H9 (cell line): ENCODE data around the gene IER5. TPM values are rescaled to one million over a fixed set of nuclear protein-coding genes. Genes with fewer than 3 reads are reported as not detected.

Experiments used
- DNase-seq: peaks from one replicate; pipeline ENCODE4 v3.0.0-alpha.2; 2017
- H2AFZ ChIP-seq: one replicate; pipeline ENCODE4 v1.6.1; 2013; ENCODE audit warnings: mild to moderate bottlenecking, low read length, control low read depth, moderate library complexity
- H2AK5ac ChIP-seq: 2 replicates; pipeline ENCODE4 v1.6.1; 2013; ENCODE audit warnings: low read length, control low read depth, mixed read lengths; ENCODE audit not compliant: insufficient read length
- H2BK120ac ChIP-seq: one replicate; pipeline ENCODE4 v1.6.1; 2013; ENCODE audit warnings: low read depth, mild to moderate bottlenecking, low read length, control low read depth, inconsistent platforms; ENCODE audit not compliant: poor library complexity, severe bottlenecking
- H2BK12ac ChIP-seq: 2 replicates; pipeline ENCODE4 v1.6.1; 2013; ENCODE audit warnings: low read length, control low read depth, mixed read lengths, low read depth; ENCODE audit not compliant: insufficient read length
- H2BK15ac ChIP-seq: 2 replicates; pipeline ENCODE4 v1.6.1; 2013; ENCODE audit warnings: low read depth, low read length, control low read depth
- H2BK20ac ChIP-seq: one replicate; pipeline ENCODE4 v1.6.1; 2013; ENCODE audit warnings: low read depth, mild to moderate bottlenecking, low read length, control low read depth, inconsistent platforms; ENCODE audit not compliant: poor library complexity, severe bottlenecking
- H2BK5ac ChIP-seq: 2 replicates; pipeline ENCODE4 v1.6.1; 2013; ENCODE audit warnings: low read length, control low read depth, mixed read lengths; ENCODE audit not compliant: insufficient read length
- H3K14ac ChIP-seq: 2 replicates; pipeline ENCODE4 v1.6.1; 2013; ENCODE audit warnings: low read length, control low read depth; ENCODE audit not compliant: insufficient read depth
- H3K18ac ChIP-seq: 2 replicates; pipeline ENCODE4 v1.6.1; 2013; ENCODE audit warnings: low read depth, mild to moderate bottlenecking, mixed read lengths, low read length, control low read depth; ENCODE audit not compliant: insufficient read length
- H3K23ac ChIP-seq: 2 replicates; pipeline ENCODE4 v1.6.1; 2013; ENCODE audit warnings: low read length, control low read depth, mixed read lengths, low read depth; ENCODE audit not compliant: insufficient read length
- H3K23me2 ChIP-seq: 2 replicates; pipeline ENCODE4 v1.6.1; 2013; ENCODE audit warnings: low read depth, mild to moderate bottlenecking, mixed read lengths, low read length, control low read depth; ENCODE audit not compliant: insufficient read length, poor library complexity, severe bottlenecking
- H3K27ac ChIP-seq: 2 replicates; pipeline ENCODE4 v1.5.1; 2013; ENCODE audit warnings: low read length, control low read depth, mixed read lengths, low read depth; ENCODE audit not compliant: insufficient read length
- H3K27me3 ChIP-seq: 2 replicates; pipeline ENCODE4 v1.6.1; 2013; ENCODE audit warnings: low read length, control low read depth, inconsistent platforms; ENCODE audit not compliant: insufficient read depth
- H3K4ac ChIP-seq: 2 replicates; pipeline ENCODE4 v1.6.1; 2013; ENCODE audit warnings: low read depth, mild to moderate bottlenecking, control low read depth, inconsistent platforms, low read length, moderate library complexity
- H3K4me1 ChIP-seq: 2 replicates; pipeline ENCODE4 v1.6.1; 2013; ENCODE audit warnings: low read length, control low read depth, inconsistent platforms; ENCODE audit not compliant: insufficient read depth
- H3K4me2 ChIP-seq: 2 replicates; pipeline ENCODE4 v1.6.1; 2013; ENCODE audit warnings: low read length, control low read depth, mixed read lengths; ENCODE audit not compliant: insufficient read length, insufficient read depth
- H3K56ac ChIP-seq: 2 replicates; pipeline ENCODE4 v1.6.1; 2013; ENCODE audit warnings: low read depth, mild to moderate bottlenecking, mixed read lengths, low read length, control low read depth; ENCODE audit not compliant: insufficient read length
- H3K79me1 ChIP-seq: 2 replicates; pipeline ENCODE4 v1.6.1; 2013; ENCODE audit warnings: low read depth, mild to moderate bottlenecking, moderate library complexity, low read length, control low read depth, inconsistent platforms; ENCODE audit not compliant: insufficient read depth, poor library complexity, severe bottlenecking
- H3K79me2 ChIP-seq: 2 replicates; pipeline ENCODE4 v1.6.1; 2013; ENCODE audit warnings: low read length, control low read depth, inconsistent platforms; ENCODE audit not compliant: insufficient read depth
- H3K9ac ChIP-seq: 2 replicates; pipeline ENCODE4 v1.6.1; 2013; ENCODE audit warnings: low read length, control low read depth, mixed read lengths; ENCODE audit not compliant: insufficient read length; ENCODE audit errors: extremely low read depth
- H3K9me3 ChIP-seq: one replicate; pipeline ENCODE4 v1.6.1; 2013; ENCODE audit warnings: low read depth, low read length, inconsistent platforms; ENCODE audit not compliant: control insufficient read depth
- H3T11ph ChIP-seq: one replicate; pipeline ENCODE4 v1.6.1; 2013; ENCODE audit warnings: mild to moderate bottlenecking, low read length, control low read depth, inconsistent platforms
- H4K20me1 ChIP-seq: one replicate; pipeline ENCODE4 v1.6.1; 2013; ENCODE audit not compliant: control insufficient read depth, insufficient read length, insufficient read depth
- H4K5ac ChIP-seq: 2 replicates; pipeline ENCODE4 v1.6.1; 2013; ENCODE audit warnings: low read depth, mild to moderate bottlenecking, mixed read lengths, low read length, control low read depth; ENCODE audit not compliant: insufficient read length
- H4K8ac ChIP-seq: replicated peaks from 2 replicates; pipeline ENCODE4 v1.6.1; 2013; ENCODE audit warnings: low read length, control low read depth, mixed read lengths, low read depth; ENCODE audit not compliant: insufficient read length
- H4K91ac ChIP-seq: 2 replicates; pipeline ENCODE4 v1.6.1; 2013; ENCODE audit warnings: low read depth, mild to moderate bottlenecking, moderate library complexity, mixed read lengths, low read length, control low read depth; ENCODE audit not compliant: insufficient read length
- H3K27ac Mint-ChIP-seq, 3 experiments: 2 replicates in 2 of 3; 3 replicates in 1 of 3; pipeline ENCODE4 v1.8.0; 2020 to 2021; ENCODE audit warnings: mixed read lengths in 3 of 3, mild to moderate bottlenecking in 1 of 3, moderate library complexity in 1 of 3
- H3K27me3 Mint-ChIP-seq: 2 replicates; pipeline ENCODE4 v1.8.0; 2021; ENCODE audit warnings: low read depth, mild to moderate bottlenecking, moderate library complexity, mixed read lengths
- H3K36me3 Mint-ChIP-seq, 3 experiments: 2 replicates in 2 of 3; 3 replicates in 1 of 3; pipeline ENCODE4 v1.8.0; 2020 to 2021; ENCODE audit warnings: low read depth in 3 of 3, mixed read lengths in 3 of 3; ENCODE audit not compliant: insufficient read depth in 1 of 3
- H3K4me1 Mint-ChIP-seq, 2 experiments: 2 replicates each; pipeline ENCODE4 v1.8.0; 2020; ENCODE audit warnings: mixed read lengths in 2 of 2
- H3K4me3 Mint-ChIP-seq, 2 experiments: 2 replicates in 1 of 2; 3 replicates in 1 of 2; pipeline ENCODE4 v1.8.0; 2020 to 2021; ENCODE audit warnings: mild to moderate bottlenecking in 2 of 2, mixed read lengths in 2 of 2, moderate library complexity in 1 of 2
- H3K9me3 Mint-ChIP-seq, 2 experiments: 2 replicates in 1 of 2; 3 replicates in 1 of 2; pipeline ENCODE4 v1.8.0; 2020; ENCODE audit warnings: mild to moderate bottlenecking in 2 of 2, mixed read lengths in 2 of 2, moderate library complexity in 1 of 2
- whole genome bisulfite sequencing: extraction: QIAGEN DNeasy Blood & Tissue Kit; methylation state at CpG from one replicate; pipeline ENCODE4 v1.1.7; 2013; ENCODE audit warnings: missing lambda C conversion rate, low lambda C conversion rate, mixed read lengths; ENCODE audit not compliant: insufficient read length; ENCODE audit errors: extremely low coverage; 5-methylcytosine and 5-hydroxymethylcytosine counted together
- total RNA-seq: library from RNA; stranded (reverse); gene quantifications from 2 replicates; pipeline ENCODE4 v1.2.1, GENCODE V29; 2021
- TF ChIP-seq, protein P1 (sequence below): fragments of 200-600 bp; sonication (generic); conservative IDR thresholded peaks from 3 replicates; pipeline ENCODE4 v1.8.0; 2021; ENCODE audit warnings: antibody characterized with exemption, mild to moderate bottlenecking

IER5 gene
- total RNA-seq, 1 experiment from 2014 or later, result 6.7 TPM

DNA sequence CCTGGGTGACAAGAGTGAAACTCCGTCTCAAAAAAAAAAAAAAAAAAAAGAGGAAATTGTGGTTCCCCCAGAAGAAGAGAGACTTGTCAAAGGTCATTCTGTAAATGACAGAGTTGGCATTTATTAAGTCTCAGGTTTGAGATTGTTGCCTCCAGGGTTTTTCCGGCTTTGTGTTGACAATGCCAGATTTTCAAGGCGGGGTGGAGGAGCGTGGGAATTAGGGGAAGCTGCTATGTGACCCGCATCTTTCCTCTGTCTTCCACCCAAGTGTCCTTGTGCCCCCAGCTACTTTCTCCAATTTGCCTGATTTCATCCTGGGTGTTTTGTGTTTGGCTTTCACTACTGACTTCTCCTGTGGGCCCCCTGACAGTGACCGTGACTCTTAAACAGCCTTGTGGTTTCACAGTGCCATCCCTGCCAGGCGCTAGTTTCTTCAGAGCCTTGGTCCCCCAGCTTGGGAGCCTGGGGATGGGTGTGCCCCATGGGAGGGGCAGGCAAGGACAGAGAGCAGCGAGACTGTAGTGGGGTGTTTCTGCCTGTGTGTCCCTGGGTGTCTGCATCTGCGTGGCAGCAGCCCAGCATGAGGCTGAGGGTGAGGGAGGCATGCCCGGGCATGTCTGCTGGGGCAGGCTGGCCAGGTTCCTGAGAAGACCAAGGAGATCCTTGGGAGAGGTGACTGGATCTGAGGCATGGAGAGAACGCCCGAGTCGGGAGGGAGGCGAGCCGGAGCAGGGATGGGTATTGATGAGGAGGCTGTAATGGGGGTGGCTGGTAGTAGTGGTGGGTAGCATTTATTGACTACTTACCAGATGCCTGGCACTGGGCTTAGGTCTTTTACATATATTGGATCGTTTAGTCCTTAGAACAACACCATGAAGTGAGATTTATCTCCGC is 46.3 kb downstream of the IER5 start:
- H3K27ac ChIP-seq, result no peak overlapping the region
- Mint-ChIP-seq H3K4me3 (no peak overlapping the region), H3K27ac (peak overlapping the region in 1 of 3 experiments; percentile 99; a peak in 2 of 7 replicates), H3K9me3 (peaks cover 0 to 2% of the 10 kb centered on the region in 2 experiments; a peak in 1 of 5 replicates), H3K36me3 (no peaks in the 10 kb centered on the region), H3K27me3 (peaks cover 20% of the 10 kb centered on the region), H3K4me1 (peaks cover 35 to 48% of the 10 kb centered on the region in 2 experiments)
- H2BK120ac ChIP-seq, result peak overlapping the region; percentile 52
- H3K23me2 ChIP-seq, result no peaks in the 10 kb centered on the region
- H2AFZ ChIP-seq, result no peak overlapping the region
- H2BK12ac ChIP-seq, result no peak overlapping the region
- H3K79me1 ChIP-seq, result no peaks in the 10 kb centered on the region
- no peak overlapping the region for H2BK15ac ChIP-seq
- H4K8ac ChIP-seq, result no peak overlapping the region
- peak overlapping the region; percentile 9; the same call in 1 of the 2 replicates for H3K4ac ChIP-seq
- no peak overlapping the region for H4K5ac ChIP-seq
- H3K9me3 ChIP-seq, result no peaks in the 10 kb centered on the region
- H3K56ac ChIP-seq, result no peak overlapping the region
- no peak overlapping the region for H2BK5ac ChIP-seq
- H2AK5ac ChIP-seq, result no peak overlapping the region
- TF ChIP-seq, protein P1, sequence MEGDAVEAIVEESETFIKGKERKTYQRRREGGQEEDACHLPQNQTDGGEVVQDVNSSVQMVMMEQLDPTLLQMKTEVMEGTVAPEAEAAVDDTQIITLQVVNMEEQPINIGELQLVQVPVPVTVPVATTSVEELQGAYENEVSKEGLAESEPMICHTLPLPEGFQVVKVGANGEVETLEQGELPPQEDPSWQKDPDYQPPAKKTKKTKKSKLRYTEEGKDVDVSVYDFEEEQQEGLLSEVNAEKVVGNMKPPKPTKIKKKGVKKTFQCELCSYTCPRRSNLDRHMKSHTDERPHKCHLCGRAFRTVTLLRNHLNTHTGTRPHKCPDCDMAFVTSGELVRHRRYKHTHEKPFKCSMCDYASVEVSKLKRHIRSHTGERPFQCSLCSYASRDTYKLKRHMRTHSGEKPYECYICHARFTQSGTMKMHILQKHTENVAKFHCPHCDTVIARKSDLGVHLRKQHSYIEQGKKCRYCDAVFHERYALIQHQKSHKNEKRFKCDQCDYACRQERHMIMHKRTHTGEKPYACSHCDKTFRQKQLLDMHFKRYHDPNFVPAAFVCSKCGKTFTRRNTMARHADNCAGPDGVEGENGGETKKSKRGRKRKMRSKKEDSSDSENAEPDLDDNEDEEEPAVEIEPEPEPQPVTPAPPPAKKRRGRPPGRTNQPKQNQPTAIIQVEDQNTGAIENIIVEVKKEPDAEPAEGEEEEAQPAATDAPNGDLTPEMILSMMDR, result no peak
- H3K4me1 ChIP-seq, result peaks cover 5% of the 10 kb centered on the region; the same call in 1 of the 2 replicates
- H3K4me2 ChIP-seq, result no peak overlapping the region
- no CpG with 5 or more reads among the region's 17 CpGs for whole genome bisulfite sequencing
- no peaks in the 10 kb centered on the region for H4K20me1 ChIP-seq
- H3K79me2 ChIP-seq, result no peaks in the 10 kb centered on the region
- peak overlapping the region; percentile 11 for H4K91ac ChIP-seq
- no peaks in the 10 kb centered on the region for H3K27me3 ChIP-seq
- no peak overlapping the region for H3K23ac ChIP-seq
- no peak for DNase-seq
- peak overlapping the region; percentile 55 for H3K14ac ChIP-seq
- H2BK20ac ChIP-seq, result no peak overlapping the region
- H3K9ac ChIP-seq, result no peak overlapping the region
- no peak overlapping the region for H3T11ph ChIP-seq
- peak overlapping the region; percentile 66 for H3K18ac ChIP-seq
